Neuronal stem cell (in vitro differentiated cells): ENCODE results near the gene RPP25L.

Experiments
- DNase-seq: peaks from one replicate; pipeline ENCODE4 v3.0.0-alpha.2; 2013; ENCODE audit warnings: low spot score
- H2AFZ ChIP-seq: one replicate; pipeline ENCODE4 v1.6.1; 2013; ENCODE audit warnings: mild to moderate bottlenecking, low read length, inconsistent platforms
- H2AK5ac ChIP-seq: 2 replicates; pipeline ENCODE4 v1.6.1; 2013; ENCODE audit warnings: low read depth, mild to moderate bottlenecking, inconsistent platforms, low read length, moderate library complexity, mixed read lengths
- H2BK120ac ChIP-seq: 2 replicates; pipeline ENCODE4 v1.6.1; 2013; ENCODE audit warnings: low read depth, mild to moderate bottlenecking, inconsistent platforms, low read length, moderate library complexity, mixed read lengths
- H2BK12ac ChIP-seq: one replicate; pipeline ENCODE4 v1.6.1; 2013; ENCODE audit warnings: low read length, inconsistent platforms
- H2BK15ac ChIP-seq: 2 replicates; pipeline ENCODE4 v1.6.1; 2013; ENCODE audit warnings: mild to moderate bottlenecking, low read length, inconsistent platforms, mixed read lengths
- H2BK5ac ChIP-seq: one replicate; pipeline ENCODE4 v1.6.1; 2013; ENCODE audit warnings: inconsistent platforms, mild to moderate bottlenecking, low read length, moderate library complexity
- H3K14ac ChIP-seq: one replicate; pipeline ENCODE4 v1.6.1; 2013; ENCODE audit warnings: low read length, inconsistent platforms
- H3K18ac ChIP-seq: 2 replicates; pipeline ENCODE4 v1.6.1; 2013; ENCODE audit warnings: low read length, inconsistent platforms
- H3K23ac ChIP-seq: 2 replicates; pipeline ENCODE4 v1.6.1; 2013; ENCODE audit warnings: low read depth, mild to moderate bottlenecking, mixed read lengths, low read length, inconsistent platforms; ENCODE audit not compliant: poor library complexity
- H3K27ac ChIP-seq: replicated peaks from 3 replicates; pipeline ENCODE4 v1.5.1; 2013; ENCODE audit warnings: low read length, inconsistent platforms
- H3K27me3 ChIP-seq, 3 experiments: 2 replicates each; pipeline ENCODE4 v1.6.1; 2013; ENCODE audit warnings: low read length in 3 of 3, mild to moderate bottlenecking in 2 of 3, inconsistent platforms in 1 of 3, low read depth in 1 of 3, mixed read lengths in 1 of 3, moderate library complexity in 1 of 3; ENCODE audit not compliant: control insufficient read depth in 3 of 3, insufficient read depth in 3 of 3
- H3K36me3 ChIP-seq, 2 donors: replicated peaks in 1 of 2; 2 replicates each; pipeline ENCODE4 v1.6.1; 2013; ENCODE audit warnings: low read length in 2 of 2; ENCODE audit not compliant: control insufficient read depth in 2 of 2, insufficient read depth in 2 of 2
- H3K4ac ChIP-seq: 2 replicates; pipeline ENCODE4 v1.6.1; 2013; ENCODE audit warnings: inconsistent platforms, mild to moderate bottlenecking, low read length, moderate library complexity
- H3K4me1 ChIP-seq, 2 donors: 1 replicate in 1 of 2; 2 replicates in 1 of 2; pipeline ENCODE4 v1.6.1; 2013; ENCODE audit warnings: low read length in 2 of 2, low read depth in 1 of 2; ENCODE audit not compliant: control insufficient read depth in 2 of 2, insufficient read depth in 1 of 2
- H3K4me2 ChIP-seq: one replicate; pipeline ENCODE4 v1.6.1; 2013; ENCODE audit warnings: mild to moderate bottlenecking, low read length, inconsistent platforms; ENCODE audit not compliant: insufficient read depth, poor library complexity, severe bottlenecking
- H3K4me3 ChIP-seq, 2 donors: 2 replicates each; pipeline ENCODE4 v1.5.1; 2013; ENCODE audit warnings: low read length in 2 of 2, mild to moderate bottlenecking in 2 of 2, inconsistent platforms in 1 of 2, moderate library complexity in 1 of 2
- H3K79me1 ChIP-seq: one replicate; pipeline ENCODE4 v1.6.1; 2013; ENCODE audit warnings: low read depth, mild to moderate bottlenecking, inconsistent platforms, low read length, moderate library complexity
- H3K9ac ChIP-seq: one replicate; pipeline ENCODE4 v1.6.1; 2013; ENCODE audit warnings: mild to moderate bottlenecking, low read depth, low read length, inconsistent platforms; ENCODE audit not compliant: poor library complexity
- H3K9me3 ChIP-seq, 2 donors: replicated peaks in 1 of 2; 2 replicates each; pipeline versions ENCODE3 to v1.6.1; 2013; ENCODE audit warnings: low read length in 2 of 2, mild to moderate bottlenecking in 2 of 2, inconsistent platforms in 1 of 2, low read depth in 1 of 2, mixed read lengths in 1 of 2, moderate library complexity in 1 of 2; ENCODE audit not compliant: control insufficient read depth in 2 of 2, insufficient read depth in 1 of 2
- H4K8ac ChIP-seq: one replicate; pipeline ENCODE4 v1.6.1; 2013; ENCODE audit warnings: low read depth, mild to moderate bottlenecking, inconsistent platforms, low read length, moderate library complexity
- H4K91ac ChIP-seq: one replicate; pipeline ENCODE4 v1.6.1; 2013; ENCODE audit warnings: low read length, low read depth, mild to moderate bottlenecking, inconsistent platforms; ENCODE audit not compliant: poor library complexity
- WGBS, 2 donors: extraction: QIAGEN DNeasy Blood & Tissue Kit; methylation state at CpG; one replicate each; pipeline ENCODE4 v1.1.7; 2013; ENCODE audit warnings: missing lambda C conversion rate in 2 of 2, mixed read lengths in 1 of 2; ENCODE audit not compliant: insufficient read length in 2 of 2, insufficient replicate concordance in 1 of 2; ENCODE audit errors: extremely low coverage in 2 of 2; 5-methylcytosine and 5-hydroxymethylcytosine counted together

Gene RPP25L

DNA sequence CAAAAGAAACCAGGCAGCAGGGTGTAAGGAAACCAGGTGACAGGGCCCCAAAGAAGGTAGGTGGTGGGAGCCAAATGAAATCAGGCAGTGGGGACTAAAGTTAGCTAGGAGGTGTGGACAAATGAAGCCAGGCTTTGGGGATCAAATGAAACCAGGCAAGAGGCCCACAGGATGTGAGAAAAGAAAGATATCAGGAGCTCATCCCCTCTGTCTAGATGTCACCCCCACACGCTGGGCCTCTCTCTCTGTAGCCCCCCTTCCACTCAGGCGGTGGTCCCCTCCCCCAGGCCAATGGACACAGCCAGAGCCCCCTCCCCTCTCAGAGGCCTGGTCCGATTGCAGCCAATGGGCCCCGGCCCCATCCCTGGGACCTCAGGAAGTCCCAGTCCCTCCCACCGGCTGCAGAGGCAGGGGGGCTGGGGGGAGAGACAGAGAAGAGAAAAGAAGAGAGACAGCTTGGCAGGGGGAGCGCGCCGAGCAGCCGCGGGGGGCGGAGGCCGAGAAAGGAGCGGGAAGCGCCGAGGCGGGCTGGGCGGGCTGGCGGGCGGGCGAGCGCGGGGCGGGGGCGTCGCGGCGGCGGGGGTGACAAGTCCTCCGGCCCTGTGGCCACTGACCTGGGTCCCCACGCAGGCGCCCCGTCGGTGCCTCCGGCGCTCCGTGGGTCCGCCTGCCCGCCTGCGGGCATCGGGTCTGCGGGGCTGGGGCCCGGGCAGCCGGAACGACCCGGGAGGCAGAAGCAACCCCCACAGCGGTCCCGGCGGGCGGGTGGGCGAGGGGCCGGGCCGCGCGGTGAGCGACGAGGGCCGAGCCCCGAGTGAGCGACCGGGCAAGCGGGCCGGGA lies 34.3 kb downstream of the RPP25L start:
- peak overlapping the region; percentile 79 for H3K9ac ChIP-seq
- H2BK120ac ChIP-seq, result peak overlapping the region; percentile 38
- H2AK5ac ChIP-seq, result peak overlapping the region; percentile 98
- H3K9me3 ChIP-seq, result no peaks in the 10 kb centered on the region
- peaks cover 3 to 53% of the 10 kb centered on the region in 2 donors for H3K36me3 ChIP-seq
- peak overlapping the region; percentile 95 for H3K18ac ChIP-seq
- H4K91ac ChIP-seq, result no peak overlapping the region
- H3K79me1 ChIP-seq, result peaks cover 2% of the 10 kb centered on the region
- H3K4me3 ChIP-seq, result peak overlapping the region; percentile 51 to 63
- H2BK15ac ChIP-seq, result peak overlapping the region; percentile 69
- H3K23ac ChIP-seq, result no peak overlapping the region
- H3K27me3 ChIP-seq, result no peaks in the 10 kb centered on the region
- H2AFZ ChIP-seq, result peak overlapping the region; percentile 20
- H4K8ac ChIP-seq, result no peak overlapping the region
- H3K4me2 ChIP-seq, result peak overlapping the region; percentile 69
- H3K4ac ChIP-seq, result no peak overlapping the region
- peak overlapping the region; percentile 92 for H3K27ac ChIP-seq
- no peak overlapping the region for H2BK12ac ChIP-seq
- peak overlapping the region; percentile 63 for H2BK5ac ChIP-seq
- WGBS, 2 donors, result no CpG with 5 or more reads among the region's 62 CpGs
- H3K4me1 ChIP-seq, result peaks cover 64 to 74% of the 10 kb centered on the region in 2 donors
- H3K14ac ChIP-seq, result no peak overlapping the region
- no peak for DNase-seq

DNA sequence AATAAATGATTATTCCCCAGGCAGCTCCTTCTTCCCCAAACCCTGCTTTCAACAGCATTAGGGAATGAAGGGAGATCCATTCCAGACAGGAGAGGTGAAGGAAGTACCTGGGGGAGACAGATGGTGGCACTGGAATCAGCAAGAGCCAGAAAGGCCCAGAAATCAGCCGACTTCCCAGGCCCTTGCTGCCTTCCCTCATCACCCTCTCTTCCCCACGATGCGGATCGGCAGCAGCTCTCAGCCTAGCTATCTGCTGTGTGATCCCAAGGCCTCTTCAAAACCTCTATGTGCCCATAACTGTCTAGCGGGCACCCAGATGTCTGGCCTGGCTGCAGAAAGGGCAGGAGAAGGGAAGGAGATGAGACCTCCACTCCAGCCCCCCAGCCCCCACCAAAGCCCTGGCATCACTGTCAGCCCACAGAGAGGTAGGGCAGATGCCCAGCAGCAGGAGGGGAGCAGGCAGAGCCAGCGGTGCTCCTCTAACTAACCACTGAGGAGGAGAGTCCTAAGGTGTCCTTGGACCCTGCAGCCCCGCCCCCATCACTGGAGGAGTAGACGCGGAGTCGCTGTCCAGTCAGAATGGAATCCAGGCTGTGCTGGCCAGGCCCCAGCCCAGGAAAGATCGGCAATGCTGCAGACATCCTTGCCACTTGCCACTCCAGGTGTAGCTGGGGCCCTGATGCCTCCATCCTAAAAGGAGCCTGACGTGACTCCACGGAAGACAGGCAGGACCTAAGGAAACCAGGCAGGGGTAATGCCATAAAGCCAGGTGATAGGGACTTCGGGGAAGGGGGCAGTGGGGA lies 35.1 kb downstream of the RPP25L start:
- H4K91ac ChIP-seq, result no peak overlapping the region
- no peak overlapping the region for H2BK12ac ChIP-seq
- WGBS, 2 donors, result no CpG with 5 or more reads among the region's 14 CpGs
- peak overlapping the region; percentile 82 for H3K27ac ChIP-seq
- DNase-seq, result no peak
- H3K9me3 ChIP-seq, result no peaks in the 10 kb centered on the region
- H2AFZ ChIP-seq, result no peak overlapping the region
- no peak overlapping the region for H2BK15ac ChIP-seq
- no peak overlapping the region for H2BK120ac ChIP-seq
- H3K4me2 ChIP-seq, result peak overlapping the region; percentile 69
- H3K18ac ChIP-seq, result peak overlapping the region; percentile 54
- H3K23ac ChIP-seq, result no peak overlapping the region
- H2AK5ac ChIP-seq, result peak overlapping the region; percentile 35
- H3K79me1 ChIP-seq, result peaks cover 4% of the 10 kb centered on the region
- peak overlapping the region; percentile 8 to 51 for H3K4me3 ChIP-seq
- peaks cover 3 to 56% of the 10 kb centered on the region in 2 donors for H3K36me3 ChIP-seq
- no peak overlapping the region for H3K4ac ChIP-seq
- H3K27me3 ChIP-seq, result no peaks in the 10 kb centered on the region
- no peak overlapping the region for H2BK5ac ChIP-seq
- no peak overlapping the region for H3K14ac ChIP-seq
- H3K4me1 ChIP-seq, result peaks cover 62 to 75% of the 10 kb centered on the region in 2 donors
- no peak overlapping the region for H4K8ac ChIP-seq
- H3K9ac ChIP-seq, result peak overlapping the region; percentile 21

DNA sequence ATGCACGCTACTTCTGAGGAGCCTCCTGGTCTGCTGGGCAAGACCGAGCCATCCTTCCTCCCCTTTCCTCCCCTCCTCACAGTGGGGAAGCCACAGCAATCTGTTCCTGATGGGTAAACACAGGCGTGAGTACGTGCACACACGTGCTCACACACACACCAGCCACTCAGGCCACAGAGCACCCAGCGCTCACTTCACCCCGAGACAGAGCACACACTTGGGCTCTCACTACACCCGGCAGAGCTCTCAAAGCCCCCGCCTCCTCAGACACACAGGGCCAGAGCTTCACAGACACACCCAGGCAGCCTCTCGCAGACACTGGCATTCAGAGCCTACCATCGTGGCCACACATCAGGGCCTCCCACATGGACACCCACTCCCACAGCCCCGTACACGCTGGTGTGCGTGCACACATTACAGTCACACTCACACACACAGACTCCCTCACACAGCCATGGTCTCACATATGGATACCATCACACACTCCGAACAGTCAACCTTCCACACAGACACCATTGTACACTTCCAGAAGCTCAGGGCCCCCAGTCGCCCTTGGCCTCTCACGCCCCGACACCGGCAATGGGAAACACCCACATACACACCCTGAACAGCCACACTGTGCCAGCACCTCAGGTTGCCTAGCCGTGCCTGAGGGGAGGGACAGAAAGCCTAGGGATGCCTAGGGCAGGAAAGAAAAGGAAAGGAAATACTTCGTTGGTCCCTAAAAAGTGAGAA lies 35.9 kb downstream of the RPP25L start:
- Histone ChIP-seq H2BK120ac (no peak overlapping the region), H2AK5ac (no peak overlapping the region), H4K8ac (no peak overlapping the region), H3K18ac (peak overlapping the region; percentile 12), H3K4me2 (no peak overlapping the region), H3K4me1 (peaks cover 62 to 74% of the 10 kb centered on the region in 2 donors), H2BK15ac (no peak overlapping the region), H4K91ac (no peak overlapping the region), H3K4me3 (no peak overlapping the region), H2AFZ (no peak overlapping the region), H2BK5ac (no peak overlapping the region), H3K14ac (no peak overlapping the region), H3K27me3 (no peaks in the 10 kb centered on the region), H3K9me3 (no peaks in the 10 kb centered on the region), H2BK12ac (no peak overlapping the region), H3K27ac (no peak overlapping the region), H3K9ac (peak overlapping the region; percentile 70), H3K4ac (no peak overlapping the region), H3K79me1 (peaks cover 4% of the 10 kb centered on the region), H3K36me3 (peaks cover 3 to 59% of the 10 kb centered on the region in 2 donors), H3K23ac (no peak overlapping the region)
- no peak for DNase-seq
- no CpG with 5 or more reads among the region's 21 CpGs for WGBS, 2 donors
